HFFc6 (cell line): ENCODE results near the gene SLCO4C1. TPM values are rescaled to one million over a fixed set of nuclear protein-coding genes. Genes with fewer than 3 reads are reported as not detected.

Experiments
- DNase-seq: peaks from one replicate; pipeline ENCODE4 v3.0.0-alpha.2; 2018
- H3K27ac Mint-ChIP-seq: 2 replicates; pipeline ENCODE4 v1.8.0; 2020; ENCODE audit warnings: mild to moderate bottlenecking, mixed read lengths
- H3K27me3 Mint-ChIP-seq: 2 replicates; pipeline ENCODE4 v1.8.0; 2021; ENCODE audit warnings: mild to moderate bottlenecking, moderate library complexity, mixed read lengths; ENCODE audit not compliant: insufficient read depth
- H3K36me3 Mint-ChIP-seq: 2 replicates; pipeline ENCODE4 v1.8.0; 2021; ENCODE audit warnings: low read depth, mixed read lengths
- H3K4me1 Mint-ChIP-seq: 2 replicates; pipeline ENCODE4 v1.8.0; 2020; ENCODE audit warnings: low read depth, mixed read lengths
- H3K4me3 Mint-ChIP-seq: 2 replicates; pipeline ENCODE4 v1.8.0; 2020; ENCODE audit warnings: mild to moderate bottlenecking, moderate library complexity, mixed read lengths
- H3K9me3 Mint-ChIP-seq: 2 replicates; pipeline ENCODE4 v1.8.0; 2020; ENCODE audit warnings: mild to moderate bottlenecking, mixed read lengths
- CTCF ChIP-seq: fragments of 200-600 bp; sonication (generic); IDR thresholded peaks from 2 replicates; pipeline ENCODE4 v1.5.0; 2021; ENCODE audit warnings: antibody characterized with exemption, mild to moderate bottlenecking
- total RNA-seq, 6 experiments: library from RNA; stranded (reverse); fragmentation: NEBNext Ultra II Directional; extraction: Animal tissue kit (Norgen Biotek cat#: 25700); gene quantifications; 2 replicates in 1 of 6; 3 replicates in 5 of 6; pipeline ENCODE4 v1.2.3, GENCODE V29; 2021

Gene SLCO4C1
- total RNA-seq, 6 experiments from 2014 or later: not detected

DNA sequence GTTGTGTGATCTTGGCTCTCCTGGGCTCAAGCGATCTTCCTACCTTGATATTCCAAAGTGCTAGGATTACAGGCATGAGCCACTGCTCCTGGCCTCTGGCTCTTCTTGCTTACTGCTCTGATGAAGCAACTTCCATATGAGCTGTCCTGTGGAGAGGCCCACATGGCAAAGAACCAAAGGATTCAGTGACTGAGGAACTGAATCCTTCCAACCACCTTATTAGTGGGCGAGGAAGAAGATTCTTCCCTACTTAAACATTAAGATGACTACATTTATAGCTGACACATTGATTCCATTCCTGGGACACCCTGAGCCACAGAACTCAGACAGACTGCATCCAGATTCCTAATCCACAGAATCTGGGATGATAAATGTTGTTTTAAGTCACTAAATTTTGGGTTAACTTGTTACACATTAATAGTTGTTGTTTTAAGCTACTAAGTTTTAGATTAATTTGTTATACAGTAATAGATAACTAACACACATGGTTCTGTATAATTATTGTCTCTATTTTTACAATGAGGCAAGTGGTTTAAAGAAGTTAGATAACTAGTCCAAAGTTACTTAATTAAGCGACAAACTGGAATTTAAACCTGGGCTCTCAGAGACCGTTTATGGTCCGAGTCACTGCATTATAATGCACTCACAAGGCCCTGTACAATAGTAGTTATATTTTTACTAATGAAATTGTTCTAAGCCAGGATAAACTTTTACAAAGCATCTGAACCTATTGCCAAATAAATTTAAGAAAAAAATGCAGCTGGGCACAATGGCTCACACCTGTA is 16.7 kb upstream of the SLCO4C1 start:
- Mint-ChIP-seq H3K36me3 (no peaks in the 10 kb centered on the region), H3K27me3 (no peaks in the 10 kb centered on the region), H3K9me3 (peaks cover 22% of the 10 kb centered on the region), H3K4me1 (no peaks in the 10 kb centered on the region), H3K4me3 (no peak overlapping the region), H3K27ac (no peak overlapping the region)
- TF ChIP-seq CTCF: no peak
- no peak for DNase-seq

- no peak for DNase-seq
- Mint-ChIP-seq H3K36me3 (no peaks in the 10 kb centered on the region), H3K9me3 (peaks cover 18% of the 10 kb centered on the region), H3K4me1 (no peaks in the 10 kb centered on the region), H3K4me3 (no peak overlapping the region), H3K27me3 (no peaks in the 10 kb centered on the region), H3K27ac (no peak overlapping the region)
- TF ChIP-seq CTCF: no peak
These were observed 13.5 kb upstream of the SLCO4C1 start for GRCh38 chr5:102309586-102309985.

- no peak for DNase-seq
- Mint-ChIP-seq H3K4me1 (no peaks in the 10 kb centered on the region), H3K36me3 (no peaks in the 10 kb centered on the region), H3K9me3 (peaks cover 20% of the 10 kb centered on the region), H3K4me3 (no peak overlapping the region), H3K27me3 (no peaks in the 10 kb centered on the region), H3K27ac (no peak overlapping the region)
- TF ChIP-seq CTCF: no peak
These were observed 11.1 kb upstream of the SLCO4C1 start for GRCh38 chr5:102307232-102307631.

- Mint-ChIP-seq H3K9me3 (peaks cover 18% of the 10 kb centered on the region), H3K27me3 (no peaks in the 10 kb centered on the region), H3K4me1 (no peaks in the 10 kb centered on the region), H3K4me3 (no peak overlapping the region), H3K36me3 (no peaks in the 10 kb centered on the region), H3K27ac (no peak overlapping the region)
- TF ChIP-seq CTCF: no peak
- no peak for DNase-seq
These were observed 10.0 kb upstream of the SLCO4C1 start for GRCh38 chr5:102306121-102306520.

DNA sequence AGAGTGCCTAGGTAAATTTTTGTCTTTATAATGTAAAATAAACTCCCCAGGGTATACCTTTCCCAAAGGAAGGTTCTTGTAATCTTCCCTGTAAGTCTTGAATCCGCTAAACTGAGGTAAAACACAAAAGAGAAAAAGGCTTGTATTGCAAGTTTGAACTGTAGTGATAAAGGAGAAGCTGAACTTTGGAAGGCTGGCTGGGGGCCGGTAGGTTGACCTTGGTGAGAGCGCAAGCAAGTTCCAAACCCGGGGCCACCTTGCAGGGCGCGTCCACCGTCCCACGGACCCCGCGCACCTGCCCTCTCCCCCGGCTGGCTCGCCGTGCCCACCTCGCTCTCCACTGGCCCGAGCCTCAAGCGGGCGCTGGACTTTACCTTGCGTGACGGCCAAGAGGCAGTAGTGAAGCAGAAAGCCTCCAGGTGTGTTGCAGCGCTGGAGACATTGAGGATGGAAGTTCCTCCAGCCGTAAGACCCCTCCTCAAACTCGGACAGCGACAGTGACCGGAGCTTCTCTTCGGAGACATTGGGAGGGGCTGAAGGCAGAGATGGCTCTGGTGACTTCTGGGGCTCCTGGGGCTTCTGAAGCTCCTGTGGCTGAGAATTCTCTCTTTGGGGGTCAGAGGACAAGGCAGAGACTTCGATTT is 428 bp downstream of the SLCO4C1 start:
- no peak for TF ChIP-seq CTCF
- Mint-ChIP-seq H3K4me1 (no peaks in the 10 kb centered on the region), H3K4me3 (no peak overlapping the region), H3K9me3 (peaks cover 9% of the 10 kb centered on the region; the same call in 1 of the 2 replicates), H3K27me3 (peaks cover 2% of the 10 kb centered on the region; the same call in 1 of the 2 replicates), H3K27ac (no peak overlapping the region), H3K36me3 (no peaks in the 10 kb centered on the region)
- no peak for DNase-seq
